Hematopoietic multipotent progenitor cell treated with erythropoietin and hydrocortisone succinate and interleukin-3 and kit ligand, for 4 days (in vitro differentiated cells): Measurements from ENCODE around the gene TCN2.
"Not testable (repeated sequence)": the region's sequence is repeated elsewhere in the genome, so short reads cannot be mapped to it uniquely, and the experiment has no call there.

Experiments
- DNase-seq: peaks from one replicate; pipeline ENCODE4 v3.0.0-alpha.2; 2015

Gene TCN2

DNA sequence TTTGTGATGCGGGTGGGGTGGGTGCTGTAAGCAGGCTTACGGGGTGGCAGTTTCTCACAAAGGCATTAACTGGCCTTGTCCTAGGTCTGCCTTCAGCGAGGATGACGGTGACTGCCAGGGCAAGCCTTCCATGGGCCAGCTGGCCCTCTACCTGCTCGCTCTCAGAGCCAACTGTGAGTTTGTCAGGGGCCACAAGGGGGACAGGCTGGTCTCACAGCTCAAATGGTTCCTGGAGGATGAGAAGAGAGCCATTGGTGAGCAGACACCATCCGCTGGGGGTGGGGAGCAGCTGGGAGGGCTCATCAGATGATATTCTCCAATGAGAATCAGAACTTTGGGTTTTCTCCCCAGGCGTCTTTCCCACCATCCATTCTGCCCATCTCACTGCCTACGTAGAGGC is 5.8 kb downstream of the TCN2 start:
- no peak for DNase-seq

DNA sequence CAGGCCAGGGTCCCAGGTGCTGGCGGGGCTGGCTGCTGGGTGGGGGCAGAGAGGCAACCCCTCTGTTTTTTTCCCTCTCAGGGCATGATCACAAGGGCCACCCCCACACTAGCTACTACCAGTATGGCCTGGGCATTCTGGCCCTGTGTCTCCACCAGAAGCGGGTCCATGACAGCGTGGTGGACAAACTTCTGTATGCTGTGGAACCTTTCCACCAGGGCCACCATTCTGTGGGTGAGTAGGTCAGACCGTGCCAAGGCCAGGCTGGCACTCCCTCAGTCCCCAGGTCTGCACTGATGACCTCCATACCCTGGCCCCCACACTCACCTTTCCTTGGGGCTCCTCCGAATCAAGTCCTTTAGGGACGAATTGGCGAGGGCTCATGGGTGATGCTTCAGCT is 7.3 kb downstream of the TCN2 start:
- no peak for DNase-seq

DNA sequence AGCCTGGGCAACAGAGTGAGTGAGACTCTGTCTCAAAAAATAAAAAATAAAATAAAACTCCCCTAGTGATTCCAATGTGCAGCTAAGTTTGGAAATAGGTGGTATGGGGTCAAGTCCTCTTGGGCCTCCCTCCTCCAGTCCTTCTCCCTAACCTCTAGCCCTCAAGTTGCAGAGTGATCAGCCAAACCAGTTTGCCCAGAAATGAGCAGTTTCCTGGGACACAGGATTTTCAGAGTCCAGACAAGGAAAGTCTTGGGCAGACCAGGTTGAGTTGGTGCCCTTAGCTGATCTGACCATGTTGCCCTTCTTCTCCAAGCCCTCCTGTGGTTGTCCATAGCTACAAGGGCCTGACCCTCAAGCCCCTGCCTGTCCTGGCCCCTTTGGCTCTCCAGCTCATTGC is 7.9 kb downstream of the TCN2 start:
- DNase-seq = no peak

DNA sequence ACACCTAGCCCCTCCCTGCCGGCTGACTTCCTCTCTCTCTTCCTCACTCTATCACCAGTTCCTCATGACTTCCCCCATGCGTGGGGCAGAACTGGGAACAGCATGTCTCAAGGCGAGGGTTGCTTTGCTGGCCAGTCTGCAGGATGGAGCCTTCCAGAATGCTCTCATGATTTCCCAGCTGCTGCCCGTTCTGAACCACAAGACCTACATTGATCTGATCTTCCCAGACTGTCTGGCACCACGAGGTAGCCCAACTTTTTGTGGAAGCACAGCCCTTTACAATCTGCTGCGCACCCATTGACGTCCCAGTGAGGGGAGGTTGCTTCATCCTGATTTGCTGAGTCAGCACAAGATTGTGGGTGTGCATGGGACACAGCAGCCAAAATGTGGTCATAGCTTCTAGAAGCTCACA is 8.6 kb downstream of the TCN2 start:
- DNase-seq = no peak

DNA sequence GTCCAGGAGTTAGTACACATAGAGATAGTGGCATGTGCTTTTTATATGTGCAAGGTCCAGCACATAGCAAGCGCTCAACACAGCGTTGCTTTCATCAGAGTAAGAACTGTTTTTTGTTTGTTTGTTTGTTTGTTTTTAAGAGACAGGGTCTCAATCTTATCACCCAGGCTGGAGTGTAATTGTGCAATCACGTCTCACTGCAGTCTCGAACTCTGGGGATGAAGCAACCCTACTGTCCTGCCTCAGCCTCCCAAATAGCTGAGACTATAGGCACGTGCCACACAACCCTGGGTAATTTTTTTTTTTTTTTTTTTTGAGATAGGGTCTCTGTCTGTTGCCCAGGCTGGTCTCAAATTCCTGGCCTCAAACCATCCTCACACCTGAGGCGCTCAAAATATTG is 10.8 kb downstream of the TCN2 start:
- no peak for DNase-seq

DNA sequence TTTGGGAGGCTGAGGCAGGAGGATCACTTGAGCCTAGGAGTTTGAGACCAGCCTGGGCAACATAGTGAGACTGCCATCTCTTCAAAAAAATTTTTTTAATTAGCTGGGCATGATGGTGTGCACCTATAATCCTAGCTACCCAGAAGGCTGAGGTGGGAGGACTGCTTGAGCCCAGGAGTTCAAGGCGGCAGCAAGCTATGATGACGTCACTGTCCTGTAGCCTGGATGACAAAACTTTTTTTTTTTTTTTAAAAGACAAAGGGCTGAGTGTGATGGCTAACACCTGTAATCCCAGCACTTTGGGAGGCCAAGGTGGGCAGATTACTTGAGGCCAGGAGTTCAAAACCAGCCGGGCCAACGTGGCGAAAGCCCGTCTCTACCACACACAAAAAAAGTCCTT is 12.9 kb downstream of the TCN2 start:
- DNase-seq = not testable (repeated sequence)

DNA sequence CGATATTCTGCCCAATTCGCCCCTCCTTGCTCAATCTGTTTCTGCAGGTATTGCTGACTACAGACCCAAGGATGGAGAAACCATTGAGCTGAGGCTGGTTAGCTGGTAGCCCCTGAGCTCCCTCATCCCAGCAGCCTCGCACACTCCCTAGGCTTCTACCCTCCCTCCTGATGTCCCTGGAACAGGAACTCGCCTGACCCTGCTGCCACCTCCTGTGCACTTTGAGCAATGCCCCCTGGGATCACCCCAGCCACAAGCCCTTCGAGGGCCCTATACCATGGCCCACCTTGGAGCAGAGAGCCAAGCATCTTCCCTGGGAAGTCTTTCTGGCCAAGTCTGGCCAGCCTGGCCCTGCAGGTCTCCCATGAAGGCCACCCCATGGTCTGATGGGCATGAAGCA is 19.4 kb downstream of the TCN2 start:
- DNase-seq = peak; percentile 22

DNA sequence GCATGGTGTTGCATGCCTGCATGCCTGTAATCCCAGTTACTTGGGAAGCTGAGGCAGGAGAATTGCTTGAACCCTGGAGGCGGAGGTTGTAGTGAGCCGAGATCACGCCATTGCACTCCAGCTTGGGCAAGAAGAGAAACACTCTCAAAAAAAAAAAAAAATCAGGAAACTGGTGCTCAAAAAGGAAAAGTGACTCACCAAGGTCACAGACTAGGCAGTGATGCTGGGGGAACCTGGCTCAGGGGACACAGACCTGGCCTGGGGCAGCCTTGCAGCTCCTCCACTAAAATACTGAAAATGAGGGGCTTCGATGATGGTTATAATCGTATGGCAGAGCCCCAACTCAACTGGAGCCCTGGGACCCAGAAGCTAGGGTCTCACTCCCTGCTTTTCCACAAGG is 20.5 kb downstream of the TCN2 start:
- DNase-seq = no peak

DNA sequence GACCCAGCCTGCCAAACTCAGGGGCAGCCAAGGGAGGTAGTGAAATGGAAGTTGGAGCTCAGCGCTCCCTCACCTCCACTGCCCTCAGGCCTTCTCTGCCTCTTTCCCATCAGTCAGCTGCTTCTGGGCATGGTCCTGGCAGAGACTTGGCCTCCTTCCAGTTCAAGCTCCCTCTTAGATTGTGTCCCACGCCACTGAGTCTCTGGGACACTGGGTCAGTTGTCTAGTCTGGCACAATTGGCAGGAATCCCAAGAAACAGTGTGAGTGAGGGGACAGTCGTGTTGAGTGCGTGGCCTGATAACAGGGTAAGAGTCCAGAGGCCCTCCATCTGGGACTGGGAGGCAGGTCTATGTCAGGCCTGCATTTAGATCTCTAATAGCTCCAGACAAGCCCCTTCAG is 21.5 kb downstream of the TCN2 start:
- DNase-seq = no peak

DNA sequence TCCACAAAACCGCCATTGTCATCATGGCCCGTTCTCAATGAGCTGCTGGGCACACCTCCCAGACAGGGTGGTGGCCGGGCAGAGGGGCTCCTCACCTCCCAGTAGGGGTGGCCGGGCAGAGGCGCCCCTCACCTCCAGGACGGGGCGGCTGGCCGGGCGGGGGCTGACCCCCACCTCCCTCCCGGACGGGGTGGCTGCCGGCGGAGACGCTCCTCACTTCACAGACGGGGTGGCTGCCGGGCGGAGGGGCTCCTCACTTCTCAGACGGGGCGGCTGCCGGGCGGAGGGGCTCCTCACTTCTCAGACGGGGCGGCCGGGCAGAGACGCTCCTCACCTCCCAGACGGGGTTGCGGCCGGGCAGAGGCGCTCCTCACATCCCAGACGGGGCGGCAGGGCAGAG is 24.5 kb downstream of the TCN2 start:
- not testable (repeated sequence) for DNase-seq

DNA sequence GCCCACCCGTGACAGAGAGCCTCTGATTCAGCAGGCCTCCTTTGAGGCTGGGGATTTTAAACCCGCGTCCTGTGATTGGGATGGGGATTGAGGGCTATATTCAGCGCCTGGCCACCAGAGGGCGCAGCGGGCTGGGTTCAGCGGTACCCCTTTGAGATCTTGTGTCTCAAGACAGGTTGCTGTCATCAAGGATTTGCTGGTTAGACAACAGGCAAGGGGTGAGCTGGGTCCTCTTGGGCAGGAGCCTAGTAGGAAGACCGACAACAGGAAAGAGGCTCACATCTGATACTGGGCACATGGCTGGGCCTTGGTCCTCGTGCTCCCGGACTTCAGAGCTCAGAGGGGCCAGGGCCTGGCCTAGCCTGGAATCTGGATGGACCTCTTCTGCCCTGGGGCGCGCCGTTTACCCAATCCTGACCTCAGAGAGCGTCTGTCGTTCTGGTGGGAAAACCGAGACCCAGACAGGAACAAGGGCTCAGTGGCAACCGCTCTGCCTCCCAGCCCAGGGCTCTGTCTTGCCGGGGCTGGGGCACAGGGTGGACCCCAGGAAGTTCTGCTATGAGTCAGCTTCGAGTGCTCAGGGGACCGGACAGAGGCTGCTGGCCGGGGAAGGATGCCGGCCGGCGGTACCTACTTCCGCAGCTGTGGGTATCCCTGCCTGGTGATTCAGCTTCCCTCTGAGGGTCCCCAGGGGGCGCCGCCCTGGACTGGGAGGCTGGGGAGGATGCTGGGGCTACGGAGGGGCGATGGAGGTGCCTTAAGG is 27.7 kb downstream of the TCN2 start:
- DNase-seq = peak; percentile 93

DNA sequence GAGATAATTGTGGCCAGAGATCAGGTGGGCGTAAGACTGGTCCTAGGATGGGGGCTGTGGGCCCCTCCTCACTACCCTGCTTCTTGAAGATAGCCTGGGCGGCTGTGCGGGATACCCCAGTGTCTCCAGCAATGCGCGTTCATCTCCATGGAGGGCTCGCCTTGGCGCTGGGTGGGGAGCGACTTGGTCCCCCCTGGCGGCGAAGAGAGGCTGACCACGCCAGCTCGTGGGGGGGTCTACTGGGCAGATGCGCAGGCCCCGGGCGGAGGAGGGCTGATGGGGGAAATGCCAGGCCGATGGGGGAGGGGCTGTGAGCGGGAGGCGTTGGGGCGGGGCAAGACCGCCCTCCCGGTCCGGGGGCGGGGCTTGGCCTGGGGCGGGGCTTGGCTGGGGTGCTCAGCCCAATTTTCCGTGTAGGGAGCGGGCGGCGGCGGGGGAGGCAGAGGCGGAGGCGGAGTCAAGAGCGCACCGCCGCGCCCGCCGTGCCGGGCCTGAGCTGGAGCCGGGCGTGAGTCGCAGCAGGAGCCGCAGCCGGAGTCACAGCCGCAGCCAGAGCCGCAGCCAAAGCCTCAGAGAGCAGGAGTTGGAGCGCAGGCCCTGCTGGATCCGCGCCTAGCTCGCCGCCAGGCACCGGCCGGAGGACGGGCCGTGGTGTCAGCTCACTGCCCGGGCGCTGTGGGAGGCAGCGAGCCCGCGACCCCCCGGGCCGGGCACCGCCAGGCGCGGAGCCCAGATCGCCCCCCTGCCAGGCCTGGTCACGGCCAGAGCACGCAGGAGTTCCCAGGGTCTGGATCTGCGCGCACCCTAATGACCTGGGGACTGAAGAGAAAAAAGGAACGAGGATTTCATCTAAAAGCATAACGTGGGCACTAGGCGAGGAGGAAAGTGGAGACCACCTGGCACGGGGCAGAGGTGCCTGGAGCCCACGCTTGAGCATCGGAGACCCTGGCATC is 28.6 kb downstream of the TCN2 start, which contains the start of gene SLC35E4:
Gene SLC35E4 (plus strand): TSS at position 509 of the 953 bp plus-strand sequence. CDS start 670 bp downstream, outside the sequence.
- DNase-seq = peak; percentile 93

DNA sequence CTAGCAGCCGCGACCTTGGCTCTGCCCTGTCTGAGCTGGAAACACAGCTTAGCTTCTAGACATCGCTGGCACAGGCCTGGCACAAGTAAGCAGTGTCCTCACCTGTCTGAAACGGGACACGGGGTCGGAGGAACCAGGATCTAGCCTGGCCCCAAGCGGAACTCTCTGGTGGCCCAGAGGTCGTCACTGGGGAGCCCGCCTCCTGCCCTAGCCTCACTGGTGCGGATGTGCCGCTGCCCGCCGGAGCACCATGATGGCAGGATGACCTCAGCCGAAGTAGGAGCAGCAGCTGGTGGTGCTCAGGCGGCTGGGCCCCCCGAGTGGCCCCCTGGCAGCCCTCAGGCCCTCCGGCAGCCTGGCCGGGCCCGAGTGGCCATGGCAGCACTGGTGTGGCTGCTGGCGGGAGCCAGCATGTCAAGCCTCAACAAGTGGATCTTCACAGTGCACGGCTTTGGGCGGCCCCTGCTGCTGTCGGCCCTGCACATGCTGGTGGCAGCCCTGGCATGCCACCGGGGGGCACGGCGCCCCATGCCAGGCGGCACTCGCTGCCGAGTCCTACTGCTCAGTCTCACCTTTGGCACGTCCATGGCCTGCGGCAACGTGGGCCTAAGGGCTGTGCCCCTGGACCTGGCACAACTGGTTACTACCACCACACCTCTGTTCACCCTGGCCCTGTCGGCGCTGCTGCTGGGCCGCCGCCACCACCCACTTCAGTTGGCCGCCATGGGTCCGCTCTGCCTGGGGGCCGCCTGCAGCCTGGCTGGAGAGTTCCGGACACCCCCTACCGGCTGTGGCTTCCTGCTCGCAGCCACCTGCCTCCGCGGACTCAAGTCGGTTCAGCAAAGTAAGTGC is 29.5 kb downstream of the TCN2 start:
- DNase-seq = no peak

DNA sequence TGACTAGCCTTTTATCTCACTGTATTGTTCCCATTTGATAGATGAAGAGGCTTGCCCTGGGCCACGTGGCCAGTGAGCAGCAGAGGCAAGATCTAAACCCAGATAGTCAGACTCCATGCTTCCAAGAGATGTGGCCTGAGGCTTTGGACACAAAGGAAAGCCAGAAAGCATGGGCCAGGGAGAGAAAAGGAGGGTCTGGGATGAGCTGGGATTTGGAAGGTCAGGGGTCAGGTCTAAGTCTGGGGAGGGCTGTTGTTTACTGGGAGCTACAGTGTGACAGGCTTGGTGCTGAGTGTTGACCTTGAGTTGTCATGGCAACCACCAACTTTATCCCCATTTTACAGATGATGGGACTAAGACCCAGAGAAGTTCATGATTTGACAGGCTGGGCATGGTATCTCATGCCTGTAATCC is 30.7 kb downstream of the TCN2 start:
- DNase-seq = no peak

DNA sequence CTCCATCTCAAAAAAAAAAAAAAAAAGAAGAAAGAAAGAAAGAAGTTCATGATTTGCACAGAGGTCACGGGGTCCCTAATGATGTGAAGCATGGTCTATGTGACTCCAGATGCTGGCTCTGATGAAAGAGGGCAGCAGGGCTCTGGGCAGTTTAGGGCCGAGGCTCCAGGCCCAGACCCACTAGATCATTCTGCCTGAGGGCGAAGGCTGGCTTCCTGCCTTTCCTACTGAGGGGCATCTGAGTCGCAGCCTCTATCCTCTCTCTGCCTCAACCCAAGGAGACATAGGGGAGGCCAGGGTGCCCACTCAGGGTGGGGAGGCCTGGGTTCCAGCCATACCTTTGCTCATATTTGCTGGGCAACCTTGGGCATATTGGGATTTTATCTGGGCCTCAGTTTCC is 33.4 kb downstream of the TCN2 start:
- DNase-seq = no peak

DNA sequence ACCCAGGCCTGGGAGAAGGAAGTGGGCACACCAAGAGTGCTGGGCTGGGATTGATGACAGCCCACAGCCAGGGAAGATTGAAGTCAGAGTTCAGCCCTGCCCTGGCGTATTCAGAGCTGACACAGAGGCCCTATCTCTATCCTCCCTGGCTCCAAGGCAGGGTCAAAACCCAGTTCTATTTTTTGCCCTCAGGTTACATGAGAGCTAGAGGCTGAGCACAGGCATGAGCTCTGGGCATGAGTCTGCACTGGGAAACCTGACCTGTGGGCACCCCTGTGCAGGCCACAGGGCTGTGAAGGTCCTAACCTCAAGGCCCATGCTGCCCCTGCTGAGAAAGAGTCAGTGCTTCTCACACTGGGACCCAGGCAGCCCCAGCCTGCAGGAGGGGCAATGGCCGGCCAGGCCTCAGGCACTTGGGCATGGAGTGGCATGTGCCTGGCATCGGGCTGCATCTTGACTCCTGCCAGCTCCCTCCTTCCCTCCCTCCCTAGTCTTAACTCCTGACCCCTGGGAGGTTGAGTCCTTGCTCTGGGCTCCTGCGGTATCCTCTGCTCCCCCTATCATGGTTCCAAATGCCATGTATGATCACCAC is 34.0 kb downstream of the TCN2 start:
- DNase-seq = no peak

DNA sequence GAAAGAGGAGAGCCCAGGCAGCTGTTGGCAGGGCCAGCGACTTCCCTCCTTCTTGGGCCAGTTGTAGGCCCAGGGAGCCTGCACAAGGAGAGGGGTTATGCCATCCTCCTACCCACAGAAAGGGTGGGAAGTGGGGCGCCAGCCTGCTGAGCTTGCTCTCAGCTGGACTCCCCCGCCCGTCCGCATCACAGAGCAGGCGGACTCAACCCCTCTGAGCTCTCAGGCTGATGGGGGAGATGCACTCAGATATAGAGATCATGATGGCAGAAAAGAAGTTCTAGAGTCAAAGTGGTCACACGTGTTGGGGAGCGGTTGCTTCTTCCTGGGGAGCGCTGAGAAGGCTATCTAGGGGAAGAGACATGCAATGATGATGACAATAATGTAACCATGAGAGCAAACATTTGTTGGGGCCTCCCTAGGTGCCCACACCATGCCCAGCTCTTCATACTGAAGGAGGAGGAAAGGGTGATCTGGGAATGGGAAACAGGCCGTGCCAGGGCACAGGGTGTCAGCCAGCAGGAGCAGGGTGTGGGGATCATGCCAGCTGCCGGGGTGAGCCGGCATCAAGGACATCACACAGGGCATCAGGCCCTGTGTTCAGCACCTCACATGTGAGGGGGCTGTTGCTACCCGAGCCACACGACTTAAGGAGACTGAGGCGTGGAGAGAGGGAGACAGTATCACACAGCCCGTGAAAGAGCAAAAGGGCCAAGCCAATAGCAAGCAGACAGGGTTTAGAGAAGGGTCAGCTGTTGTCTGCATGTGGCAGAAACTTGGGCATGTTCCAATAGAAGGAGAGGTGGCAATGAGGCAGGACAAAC is 36.3 kb downstream of the TCN2 start:
- no peak for DNase-seq

DNA sequence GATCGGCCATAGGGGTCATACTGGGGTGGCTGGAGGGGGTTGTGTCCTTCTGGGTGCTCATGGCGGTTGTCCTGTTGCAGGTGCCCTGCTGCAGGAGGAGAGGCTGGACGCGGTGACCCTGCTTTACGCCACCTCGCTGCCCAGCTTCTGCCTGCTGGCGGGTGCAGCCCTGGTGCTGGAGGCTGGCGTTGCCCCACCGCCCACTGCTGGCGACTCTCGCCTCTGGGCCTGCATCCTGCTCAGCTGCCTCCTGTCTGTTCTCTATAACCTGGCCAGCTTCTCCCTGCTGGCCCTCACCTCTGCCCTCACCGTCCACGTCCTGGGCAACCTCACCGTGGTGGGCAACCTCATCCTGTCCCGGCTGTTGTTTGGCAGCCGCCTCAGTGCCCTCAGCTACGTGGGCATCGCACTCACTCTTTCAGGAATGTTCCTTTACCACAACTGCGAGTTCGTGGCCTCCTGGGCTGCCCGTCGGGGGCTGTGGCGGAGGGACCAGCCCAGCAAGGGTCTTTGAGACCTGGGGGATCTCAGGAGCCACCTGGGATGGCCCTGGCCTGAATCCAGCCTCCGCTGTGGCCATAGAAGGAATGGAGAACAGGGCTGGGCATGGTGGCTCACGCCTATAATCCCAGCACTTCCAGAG is 39.7 kb downstream of the TCN2 start:
- no peak for DNase-seq

DNA sequence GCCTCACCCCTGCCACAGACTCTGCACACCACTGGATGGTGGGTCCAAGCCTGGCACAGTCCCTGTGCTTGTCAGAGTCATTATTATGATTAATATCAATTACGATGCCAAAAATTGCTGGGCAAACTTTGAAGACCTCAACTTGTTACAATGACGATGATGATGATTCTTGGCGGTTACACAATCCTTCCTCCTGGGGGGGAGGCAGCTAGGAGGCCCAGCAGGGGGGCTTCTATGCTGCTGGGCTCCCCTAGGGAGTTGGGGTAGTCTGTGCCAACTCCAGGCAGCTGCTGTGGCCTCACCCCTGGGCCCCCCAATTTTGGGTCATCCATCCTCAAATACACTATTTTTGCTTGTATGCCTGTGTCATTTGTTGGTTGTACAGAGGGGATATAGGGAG is 40.6 kb downstream of the TCN2 start:
- no peak for DNase-seq

DNA sequence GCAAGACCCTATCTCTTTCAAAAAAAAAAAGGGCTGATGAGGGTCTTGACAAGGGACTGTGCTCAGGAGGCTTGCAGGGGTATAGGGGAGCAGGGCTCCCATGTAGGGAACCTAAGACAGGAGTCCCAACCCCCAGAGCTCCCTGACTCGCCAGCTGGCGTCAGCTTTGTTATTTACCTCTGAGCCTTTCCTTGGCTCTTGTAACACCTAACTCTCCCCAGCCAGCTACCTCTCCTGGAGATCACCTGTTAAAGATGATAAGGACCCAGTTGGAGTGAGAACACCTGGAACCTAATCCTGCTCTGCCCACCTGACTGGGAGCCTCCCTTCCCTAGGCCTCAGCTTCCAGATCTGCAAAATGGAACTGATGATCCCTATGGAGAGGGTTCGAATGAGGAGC is 41.9 kb downstream of the TCN2 start:
- DNase-seq = no peak

DNA sequence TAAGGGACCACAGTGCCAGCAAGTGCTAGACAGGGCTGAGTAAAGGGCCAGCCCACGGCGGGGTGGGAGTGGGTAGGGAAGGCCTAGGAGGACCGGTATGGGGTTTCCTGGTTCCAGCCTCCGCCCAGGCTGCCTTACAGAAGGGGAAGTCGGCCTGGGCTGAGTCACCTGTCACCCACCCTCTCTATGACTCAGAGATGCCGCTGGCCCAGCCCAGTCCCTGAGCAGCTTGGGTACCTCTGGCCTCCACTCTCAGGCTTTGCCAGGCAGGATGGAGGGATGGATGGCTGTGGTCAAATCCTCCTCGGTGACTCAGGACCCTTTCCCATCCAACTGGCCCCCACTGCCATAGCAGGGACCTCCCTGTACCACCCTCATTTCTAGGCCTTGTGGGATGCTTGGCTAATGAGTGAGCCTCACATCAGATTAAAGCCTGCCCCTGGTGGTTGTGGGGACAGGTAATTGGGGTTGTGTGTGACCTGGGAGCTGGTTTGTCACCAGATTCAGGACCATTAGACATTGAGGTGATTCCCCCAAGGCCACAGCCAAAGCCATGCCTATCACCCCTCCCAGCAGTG is 42.5 kb downstream of the TCN2 start:
- DNase-seq = peak; percentile 78
